Fibroblast of pulmonary artery (primary cell): ENCODE results near the gene MLANA.

ENCODE experiments used
- DNase-seq: peaks from one replicate; pipeline ENCODE4 v3.0.0-alpha.2; 2010; ENCODE audit warnings: low read depth
- H3K4me3 ChIP-seq: replicated peaks from 2 replicates; pipeline ENCODE4 v1.5.1; 2011; ENCODE audit warnings: low read depth, mild to moderate bottlenecking, control low read depth, low read length, moderate library complexity
- TF ChIP-seq, protein P1 (sequence below): IDR thresholded peaks from 2 replicates; pipeline ENCODE4 v1.5.1; 2011; ENCODE audit warnings: mild to moderate bottlenecking, control low read depth, low read length, inconsistent platforms; ENCODE audit errors: missing control alignments

MLANA gene

DNA sequence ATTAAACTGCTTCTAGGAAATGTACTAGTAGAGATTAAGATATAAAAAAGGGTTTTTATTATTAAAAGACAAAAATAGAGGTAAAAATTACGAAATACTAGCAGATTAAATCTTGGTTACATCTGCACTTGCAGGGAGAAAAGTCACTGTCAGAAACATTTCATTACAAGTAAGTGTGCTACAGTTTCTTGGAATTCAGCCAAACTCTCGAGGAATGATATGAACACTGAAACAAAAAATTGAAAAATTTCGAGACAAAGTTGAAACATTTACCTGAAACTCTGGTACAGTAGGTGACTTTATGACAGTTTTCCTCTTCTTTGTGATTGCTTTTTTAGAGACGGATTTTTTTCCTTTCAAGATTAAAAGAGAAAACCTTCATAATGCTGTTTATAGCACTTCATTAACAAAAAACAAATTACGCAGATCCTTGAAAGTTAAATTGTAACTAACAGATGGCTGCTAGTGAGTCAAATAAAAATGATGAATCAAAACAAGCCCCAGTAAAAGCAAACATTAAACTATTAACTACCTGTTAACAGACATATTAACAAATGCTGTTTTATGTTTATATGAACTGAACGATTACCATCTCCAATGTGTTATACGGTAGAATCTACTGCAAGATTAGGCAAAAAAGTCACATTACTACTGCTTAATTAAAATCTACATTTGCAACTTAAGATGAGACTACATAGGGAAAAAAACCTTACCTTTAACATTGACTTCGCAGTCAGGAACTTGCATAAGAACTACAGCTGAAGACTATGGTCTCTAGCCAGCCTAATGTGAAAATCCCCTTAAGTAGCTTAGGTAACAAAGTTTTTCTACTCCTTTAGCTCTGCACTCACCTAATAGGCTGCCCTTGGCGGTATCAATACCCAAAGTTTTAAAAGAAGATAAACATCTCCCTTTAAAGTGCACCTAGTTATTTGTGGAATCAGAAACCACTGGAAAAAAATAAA lies 63.3 kb downstream of the MLANA start:
- TF ChIP-seq, protein P1, sequence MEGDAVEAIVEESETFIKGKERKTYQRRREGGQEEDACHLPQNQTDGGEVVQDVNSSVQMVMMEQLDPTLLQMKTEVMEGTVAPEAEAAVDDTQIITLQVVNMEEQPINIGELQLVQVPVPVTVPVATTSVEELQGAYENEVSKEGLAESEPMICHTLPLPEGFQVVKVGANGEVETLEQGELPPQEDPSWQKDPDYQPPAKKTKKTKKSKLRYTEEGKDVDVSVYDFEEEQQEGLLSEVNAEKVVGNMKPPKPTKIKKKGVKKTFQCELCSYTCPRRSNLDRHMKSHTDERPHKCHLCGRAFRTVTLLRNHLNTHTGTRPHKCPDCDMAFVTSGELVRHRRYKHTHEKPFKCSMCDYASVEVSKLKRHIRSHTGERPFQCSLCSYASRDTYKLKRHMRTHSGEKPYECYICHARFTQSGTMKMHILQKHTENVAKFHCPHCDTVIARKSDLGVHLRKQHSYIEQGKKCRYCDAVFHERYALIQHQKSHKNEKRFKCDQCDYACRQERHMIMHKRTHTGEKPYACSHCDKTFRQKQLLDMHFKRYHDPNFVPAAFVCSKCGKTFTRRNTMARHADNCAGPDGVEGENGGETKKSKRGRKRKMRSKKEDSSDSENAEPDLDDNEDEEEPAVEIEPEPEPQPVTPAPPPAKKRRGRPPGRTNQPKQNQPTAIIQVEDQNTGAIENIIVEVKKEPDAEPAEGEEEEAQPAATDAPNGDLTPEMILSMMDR, result no peak
- DNase-seq, result peak; percentile 28
- no peak overlapping the region for H3K4me3 ChIP-seq

DNA sequence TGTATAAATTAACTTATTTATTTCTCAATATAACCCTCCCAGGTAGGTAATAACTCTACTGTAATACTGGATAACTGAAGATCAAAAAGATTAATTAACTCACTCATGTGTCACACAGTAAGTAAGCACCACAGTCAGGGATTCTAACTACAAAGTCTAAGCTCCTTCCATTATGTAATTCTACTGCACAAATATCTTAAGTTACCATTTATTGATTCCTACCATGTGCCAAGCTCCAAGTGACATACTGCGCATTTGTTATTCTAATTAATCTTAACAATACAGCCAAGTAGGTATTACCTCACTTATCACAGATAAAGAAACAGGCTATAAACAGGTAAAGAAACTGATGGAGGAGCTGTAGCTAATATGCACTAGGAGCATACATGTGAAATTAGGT lies 66.5 kb downstream of the MLANA start:
- TF ChIP-seq, protein P1, result no peak
- no peak for DNase-seq
- no peak overlapping the region for H3K4me3 ChIP-seq

DNA sequence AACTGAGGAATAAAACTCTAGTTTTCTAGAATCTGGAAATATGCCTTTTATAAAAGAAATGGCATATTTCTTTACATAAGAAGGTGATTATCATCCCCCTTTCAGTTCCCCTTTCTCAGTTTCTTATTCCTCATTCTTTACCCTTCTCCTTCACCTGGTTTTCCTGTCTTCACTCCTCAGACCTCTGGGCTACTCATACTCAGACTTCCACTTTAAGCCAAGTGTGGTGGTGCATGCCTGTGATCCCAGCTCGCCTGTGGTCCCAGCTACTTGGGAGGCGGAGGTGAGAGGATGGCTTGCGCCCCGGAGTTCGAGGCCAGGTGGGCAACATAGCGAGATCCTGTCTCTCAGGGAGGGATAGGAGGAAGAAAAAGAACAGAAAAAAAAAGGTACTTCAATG lies 67.6 kb downstream of the MLANA start:
- TF ChIP-seq, protein P1, result no peak
- H3K4me3 ChIP-seq, result no peak overlapping the region
- no peak for DNase-seq
